A549 (cell line): ENCODE data around the gene VMO1. TPM values are rescaled to one million over a fixed set of nuclear protein-coding genes. Genes with fewer than 3 reads are reported as not detected.

Source experiments
- ATAC-seq, 2 experiments: fragments of 200-7000 bp in 1 of 2; fragments of >200 bp in 1 of 2; cut with Nextera tagmentation in 1 of 2; cut with Tn5 transposase in 1 of 2; 3 replicates each; pipeline versions ENCODE4 v1.8.0 to v1.9.1; 2018 to 2020; ENCODE audit warnings: mild to moderate bottlenecking in 1 of 2, moderate library complexity in 1 of 2
- CTCF ChIA-PET: fragments of 300-600 bp; sonication (Branson Sonifier 250); formaldehyde crosslinking; extraction: SDS; loops from one replicate; lab custom pipeline; 2021; ENCODE audit warnings: antibody characterized with exemption, inconsistent platforms; lab: Yijun Ruan, JAX
- POLR2A ChIA-PET: fragments of 350-600 bp; formaldehyde crosslinking; extraction: SDS; loops from one replicate; lab custom pipeline; 2021; ENCODE audit warnings: antibody characterized with exemption, inconsistent platforms; lab: Yijun Ruan, JAX
- DNase-seq, 2 experiments: peaks; one replicate each; pipeline versions ENCODE4 v3.0.0 to v3.0.0-alpha.2; 2011 to 2016; ENCODE audit warnings: low read depth in 1 of 2, low spot score in 1 of 2
- FAIRE-seq: peaks from 2 replicates; lab custom pipeline; 2011; peaks lifted over from hg19 to GRCh38; lab: Jason Lieb, UNC
- H3K27ac ChIP-seq, 2 experiments: fragments of >200 bp; sonication (Bioruptor Twin); formaldehyde crosslinking; 3 replicates each; pipeline ENCODE4 v1.5.1; 2016 to 2017
- H3K4me1 ChIP-seq: fragments of >200 bp; sonication (Bioruptor Twin); formaldehyde crosslinking; 3 replicates; pipeline ENCODE4 v1.6.1; 2016
- H3K4me2 ChIP-seq: fragments of >200 bp; sonication (Bioruptor Twin); formaldehyde crosslinking; 3 replicates; pipeline ENCODE4 v1.6.1; 2016
- H3K4me3 ChIP-seq: fragments of >200 bp; sonication (Bioruptor Twin); formaldehyde crosslinking; 3 replicates; pipeline ENCODE4 v1.5.1; 2016
- H3K9me3 ChIP-seq: fragments of >200 bp; sonication (Bioruptor Twin); formaldehyde crosslinking; 3 replicates; pipeline ENCODE4 v1.6.1; 2016
- BHLHE40 ChIP-seq: IDR thresholded peaks from 2 replicates; pipeline ENCODE4 v1.6.1; 2012; ENCODE audit warnings: low read depth, low read length, inconsistent platforms
- CBX2 ChIP-seq: fragments of 200-600 bp; sonication (generic); IDR thresholded peaks from 2 replicates; pipeline ENCODE4 v1.6.1; 2016; ENCODE audit warnings: low read depth, mild to moderate bottlenecking, borderline replicate concordance
- CBX8 ChIP-seq: fragments of 200-600 bp; sonication (generic); IDR thresholded peaks from 2 replicates; pipeline ENCODE4 v1.6.1; 2016
- CEBPB ChIP-seq, 2 experiments: fragments of >200 bp in 1 of 2; sonication (Bioruptor Twin) in 1 of 2; formaldehyde crosslinking in 1 of 2; IDR thresholded peaks; 2 replicates each; pipeline ENCODE4 v1.6.1; 2012 to 2016
- CHD2 ChIP-seq: fragments of 150-350 bp; IDR thresholded peaks from 2 replicates; pipeline ENCODE4 v1.6.1; 2014; ENCODE audit warnings: low read length; ENCODE audit not compliant: partially characterized antibody
- EP300 ChIP-seq, 2 experiments: fragments of >200 bp; sonication (Bioruptor Twin); formaldehyde crosslinking; IDR thresholded peaks; 2 replicates in 1 of 2; 3 replicates in 1 of 2; pipeline ENCODE4 v1.6.1; 2016 to 2017
- FOSB ChIP-seq: fragments of 250-450 bp; sonication (Bioruptor Pico); IDR thresholded peaks from 2 replicates; pipeline ENCODE4 v1.5.0; 2020; ENCODE audit warnings: mild to moderate bottlenecking, moderate library complexity
- FOSL2 ChIP-seq, 2 experiments: fragments of 450-650 bp in 1 of 2; fragments of >200 bp in 1 of 2; sonication (Bioruptor Twin) in 1 of 2; formaldehyde crosslinking; IDR thresholded peaks; 2 replicates each; pipeline versions ENCODE4 v1.5.0 to v1.6.1; 2016 to 2020; ENCODE audit warnings: mild to moderate bottlenecking in 1 of 2, moderate library complexity in 1 of 2
- HEYL ChIP-seq: fragments of 250-450 bp; sonication (Bioruptor Pico); IDR thresholded peaks from 2 replicates; pipeline ENCODE4 v1.8.0; 2021; ENCODE audit warnings: mild to moderate bottlenecking, moderate library complexity
- HOXA7 ChIP-seq: fragments of 250-450 bp; sonication (Bioruptor Pico); IDR thresholded peaks from 2 replicates; pipeline ENCODE4 v1.5.0; 2020; ENCODE audit warnings: mild to moderate bottlenecking, moderate library complexity
- KDM5A ChIP-seq: fragments of 200-600 bp; sonication (generic); IDR thresholded peaks from 2 replicates; pipeline ENCODE4 v1.6.1; 2016; ENCODE audit warnings: antibody characterized with exemption, mild to moderate bottlenecking
- MAFK ChIP-seq: fragments of 450-650 bp; IDR thresholded peaks from 2 replicates; pipeline ENCODE4 v1.6.1; 2014; ENCODE audit not compliant: partially characterized antibody
- NR3C1 ChIP-seq: fragments of >200 bp; sonication (Bioruptor Twin); formaldehyde crosslinking; IDR thresholded peaks from 3 replicates; pipeline ENCODE4 v1.6.1; 2017
- POLR2AphosphoS2 ChIP-seq: conservative IDR thresholded peaks from 2 replicates; pipeline ENCODE4 v1.6.1; 2012; ENCODE audit warnings: low read length, improper control_type of control experiment, inconsistent platforms
- RCOR1 ChIP-seq: fragments of 150-350 bp; IDR thresholded peaks from 2 replicates; pipeline ENCODE4 v1.6.1; 2014; ENCODE audit warnings: antibody characterized with exemption, low read length, low read depth
- RFX5 ChIP-seq: fragments of 450-650 bp; IDR thresholded peaks from 2 replicates; pipeline ENCODE4 v1.7.1; 2014; ENCODE audit warnings: antibody characterized with exemption, mild to moderate bottlenecking, moderate library complexity
- SMC3 ChIP-seq: fragments of >200 bp; sonication (Bioruptor Twin); formaldehyde crosslinking; IDR thresholded peaks from 3 replicates; pipeline ENCODE4 v1.6.1; 2018; ENCODE audit warnings: inconsistent platforms
- TFCP2L1 ChIP-seq: fragments of 250-450 bp; sonication (Bioruptor Pico); IDR thresholded peaks from 2 replicates; pipeline ENCODE4 v1.5.0; 2021; ENCODE audit warnings: mild to moderate bottlenecking
- ZFP36 ChIP-seq: fragments of 450-650 bp; IDR thresholded peaks from 2 replicates; pipeline ENCODE4 v1.6.1; 2014; ENCODE audit warnings: borderline replicate concordance; ENCODE audit not compliant: partially characterized antibody
- ZSCAN20 ChIP-seq: fragments of 250-450 bp; sonication (Bioruptor Pico); IDR thresholded peaks from 2 replicates; pipeline ENCODE4 v1.8.0; 2022; ENCODE audit warnings: mild to moderate bottlenecking, moderate library complexity
- WGBS: methylation state at CpG from one replicate; pipeline ENCODE4 v1.1.6; 2017; ENCODE audit errors: missing lambda C conversion rate; 5-methylcytosine and 5-hydroxymethylcytosine counted together
- polyA plus RNA-seq, 4 experiments: library from polyadenylated mRNA; depleted of rRNA in 3 of 4; stranded (reverse); fragments of >200 nt; fragmentation: RNase III in 1 of 4; extraction: RNeasy Plus Mini Kit Qiagen cat#74134 plus additional on column Dnase treatment in 1 of 4; gene quantifications; 2 replicates in 3 of 4; 3 replicates in 1 of 4; pipeline ENCODE4 v1.2.3, GENCODE V29; 2011 to 2017
- TF ChIP-seq, protein P1 (sequence below): fragments of >200 bp; sonication (Bioruptor Twin); formaldehyde crosslinking; IDR thresholded peaks from 3 replicates; pipeline ENCODE4 v1.6.1; 2016
- TF ChIP-seq, protein P2 (sequence below): IDR thresholded peaks from 2 replicates; pipeline ENCODE4 v1.6.1; 2012
- TF ChIP-seq, protein P3 (sequence below): fragments of 150-350 bp; IDR thresholded peaks from 2 replicates; pipeline ENCODE4 v1.6.1; 2014; ENCODE audit warnings: low read depth, mild to moderate bottlenecking, low read length

The VMO1 gene
- polyA plus RNA-seq, 2 of the 4 experiments (the other 2 are of a cell fraction): 0.58 to 0.81 TPM

DNA sequence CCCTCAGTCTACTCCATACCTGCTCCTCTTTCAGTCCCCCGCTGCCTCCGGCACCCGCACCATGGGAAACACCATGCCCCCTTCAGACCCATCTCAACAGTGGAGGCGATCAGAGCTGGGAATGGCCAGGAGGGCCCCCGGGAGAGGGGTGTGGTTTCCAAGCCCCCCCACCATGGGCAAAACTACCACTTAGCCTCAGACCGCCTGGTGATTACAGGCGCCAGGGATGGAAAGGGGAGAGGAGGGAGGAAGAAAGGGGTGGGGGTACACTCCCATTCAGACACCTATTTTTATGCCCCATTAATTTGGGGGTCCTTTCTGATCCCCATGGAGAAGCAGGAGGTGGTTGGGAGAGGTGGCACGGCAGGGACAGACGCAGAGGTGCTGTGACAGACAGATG is 16.1 kb upstream of the VMO1 start, which contains the start of gene C17orf114 (continued):
- TF ChIP-seq KDM5A (no peak), CBX2 (no peak), MAFK (no peak), ZFP36 (no peak)
- TF ChIP-seq, protein P1, sequence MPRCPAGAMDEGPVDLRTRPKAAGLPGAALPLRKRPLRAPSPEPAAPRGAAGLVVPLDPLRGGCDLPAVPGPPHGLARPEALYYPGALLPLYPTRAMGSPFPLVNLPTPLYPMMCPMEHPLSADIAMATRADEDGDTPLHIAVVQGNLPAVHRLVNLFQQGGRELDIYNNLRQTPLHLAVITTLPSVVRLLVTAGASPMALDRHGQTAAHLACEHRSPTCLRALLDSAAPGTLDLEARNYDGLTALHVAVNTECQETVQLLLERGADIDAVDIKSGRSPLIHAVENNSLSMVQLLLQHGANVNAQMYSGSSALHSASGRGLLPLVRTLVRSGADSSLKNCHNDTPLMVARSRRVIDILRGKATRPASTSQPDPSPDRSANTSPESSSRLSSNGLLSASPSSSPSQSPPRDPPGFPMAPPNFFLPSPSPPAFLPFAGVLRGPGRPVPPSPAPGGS: no peak

DNA sequence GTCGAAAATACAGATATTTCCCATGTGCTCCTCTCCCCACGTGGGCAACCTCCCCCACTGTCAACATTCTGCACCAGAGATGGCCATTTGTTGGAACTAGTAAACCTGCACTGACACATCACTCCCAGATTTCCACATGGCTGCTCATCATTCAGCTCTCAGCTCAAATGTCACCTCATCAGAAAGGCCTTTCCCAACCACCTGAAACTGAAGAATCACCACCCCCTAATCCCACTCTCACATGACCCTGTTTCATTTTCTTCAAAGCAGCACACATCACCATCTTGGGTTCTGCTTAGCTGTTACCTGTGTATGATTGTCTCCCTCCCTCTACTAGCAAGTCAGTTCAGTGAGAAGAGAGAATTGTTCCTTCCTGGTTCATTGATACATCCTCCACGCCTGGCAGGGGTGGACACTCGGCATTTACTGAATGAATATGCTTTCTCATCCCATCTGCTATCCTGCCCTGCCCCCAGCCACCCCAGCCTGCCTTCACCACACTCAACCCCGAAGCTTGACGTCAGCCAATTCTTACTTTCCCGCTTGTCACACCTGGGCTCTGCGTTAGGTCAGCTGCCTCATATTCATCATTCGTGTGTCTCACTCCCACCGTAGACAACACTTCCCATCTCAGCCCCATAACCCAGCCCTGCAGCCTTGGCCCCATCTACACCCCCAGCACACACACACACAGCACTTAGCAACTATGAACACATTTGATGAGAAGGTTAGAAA is 14.5 kb upstream of the VMO1 start:
- CTCF ChIA-PET: interaction anchor here (1.0 to 5.5 kb wide), 8 partner anchors 8 to 90 kb away, joined by 3 to 38 read pairs (median 4); partner anchors contain the start of genes GLTPD2 and MED11

DNA sequence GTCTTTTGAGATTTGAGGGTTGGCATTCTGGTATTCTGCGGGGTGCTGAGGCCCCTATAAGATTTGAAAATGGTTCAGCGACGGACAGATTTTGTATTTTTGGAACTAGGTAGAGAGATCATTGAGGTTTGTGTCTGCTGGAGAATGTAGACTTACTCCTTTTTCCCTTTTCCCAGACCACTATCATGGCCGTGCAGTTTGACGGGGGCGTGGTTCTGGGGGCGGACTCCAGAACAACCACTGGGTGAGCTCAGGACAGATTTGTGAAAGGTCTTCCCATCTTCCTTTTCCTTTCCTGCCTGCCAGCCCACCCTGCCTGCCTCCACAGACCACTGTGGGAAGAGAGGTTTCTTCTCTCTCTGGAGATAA is 10.4 kb upstream of the VMO1 start:
- POLR2A ChIA-PET: interaction anchor here (0.9 to 1.7 kb wide), 10 partner anchors 11 to 171 kb away, joined by 3 to 31 read pairs (median 4); partner anchors contain the start of genes ARRB2, C17orf107, MED11 and MINK1
- Histone ChIP-seq H3K4me2 (peak overlapping the region; percentile 76), H3K9me3 (no peaks in the 10 kb centered on the region), H3K4me1 (peaks cover 7% of the 10 kb centered on the region; the same call in 2 of the 3 replicates), H3K27ac (peak overlapping the region; percentile 84 to 89), H3K4me3 (peak overlapping the region; percentile 92)
- peak; percentile 65 to 92 for DNase-seq
- TF ChIP-seq TFCP2L1 (CRISPR knock-in tag) (no peak), CBX8 (no peak), ZSCAN20 (CRISPR knock-in tag) (no peak), POLR2AphosphoS2 (no peak), KDM5A (no peak), RFX5 (no peak), NR3C1 (no peak), RCOR1 (no peak), MAFK (no peak), CEBPB (IDR thresholded peaks at IDR 0.05) (no peak), FOSB (CRISPR knock-in tag) (no peak), EP300 (IDR thresholded peaks at IDR 0.05) (no peak), HEYL (CRISPR knock-in tag) (no peak), FOSL2 (IDR thresholded peaks at IDR 0.05) (no peak), FOSL2 (CRISPR knock-in tag; IDR thresholded peaks at IDR 0.05) (no peak), HOXA7 (CRISPR knock-in tag) (no peak)
- TF ChIP-seq, protein P2, sequence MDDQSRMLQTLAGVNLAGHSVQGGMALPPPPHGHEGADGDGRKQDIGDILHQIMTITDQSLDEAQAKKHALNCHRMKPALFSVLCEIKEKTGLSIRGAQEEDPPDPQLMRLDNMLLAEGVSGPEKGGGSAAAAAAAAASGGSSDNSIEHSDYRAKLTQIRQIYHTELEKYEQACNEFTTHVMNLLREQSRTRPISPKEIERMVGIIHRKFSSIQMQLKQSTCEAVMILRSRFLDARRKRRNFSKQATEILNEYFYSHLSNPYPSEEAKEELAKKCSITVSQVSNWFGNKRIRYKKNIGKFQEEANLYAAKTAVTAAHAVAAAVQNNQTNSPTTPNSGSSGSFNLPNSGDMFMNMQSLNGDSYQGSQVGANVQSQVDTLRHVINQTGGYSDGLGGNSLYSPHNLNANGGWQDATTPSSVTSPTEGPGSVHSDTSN: no peak
- TF ChIP-seq, protein P3, sequence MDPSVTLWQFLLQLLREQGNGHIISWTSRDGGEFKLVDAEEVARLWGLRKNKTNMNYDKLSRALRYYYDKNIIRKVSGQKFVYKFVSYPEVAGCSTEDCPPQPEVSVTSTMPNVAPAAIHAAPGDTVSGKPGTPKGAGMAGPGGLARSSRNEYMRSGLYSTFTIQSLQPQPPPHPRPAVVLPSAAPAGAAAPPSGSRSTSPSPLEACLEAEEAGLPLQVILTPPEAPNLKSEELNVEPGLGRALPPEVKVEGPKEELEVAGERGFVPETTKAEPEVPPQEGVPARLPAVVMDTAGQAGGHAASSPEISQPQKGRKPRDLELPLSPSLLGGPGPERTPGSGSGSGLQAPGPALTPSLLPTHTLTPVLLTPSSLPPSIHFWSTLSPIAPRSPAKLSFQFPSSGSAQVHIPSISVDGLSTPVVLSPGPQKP: no peak
- no peak for FAIRE-seq
- 2% methylated on average over 7 of the region's 7 CpGs for WGBS
- ATAC-seq: peak; percentile 87 to 92
- CTCF ChIA-PET: interaction anchor here (0.6 to 1.7 kb wide), 7 partner anchors 9 to 92 kb away, joined by 3 to 6 read pairs (median 3); partner anchors contain the start of gene MED11

More for the DNA sequence above, 14.5 kb upstream of the VMO1 start:
- no peak for TF ChIP-seq SMC3
- no peak for TF ChIP-seq BHLHE40
- TF ChIP-seq FOSB (CRISPR knock-in tag): no peak
- no peak for TF ChIP-seq CHD2
- TF ChIP-seq NR3C1: no peak
- TF ChIP-seq, all 56 proteins: peak for 0
- POLR2A ChIA-PET: no interaction called here
- peak; percentile 39 for FAIRE-seq
- H3K4me3 ChIP-seq: no peak overlapping the region
- no peak overlapping the region for H3K27ac ChIP-seq
- ATAC-seq: no peak
- 67% methylated on average over 10 of the region's 10 CpGs for WGBS
- H3K9me3 ChIP-seq: no peaks in the 10 kb centered on the region
- H3K4me1 ChIP-seq: peaks cover 7% of the 10 kb centered on the region; the same call in 2 of the 3 replicates
- no peak overlapping the region for H3K4me2 ChIP-seq
- no peak for DNase-seq
